Transverse colon (tissue), 3 donors: ENCODE results near the gene KRTAP3-2.

Source experiments
- EP300 ChIP-seq: sonication (generic); formaldehyde crosslinking; IDR thresholded peaks from one replicate; pipeline ENCODE4 v1.6.1; 2017; ENCODE audit warnings: antibody characterized with exemption, low read depth
- POLR2A ChIP-seq: fragments of 450-650 bp; IDR thresholded peaks from one replicate; pipeline ENCODE4 v1.6.1; 2016; ENCODE audit warnings: antibody characterized with exemption, mild to moderate bottlenecking, moderate library complexity
- TF ChIP-seq, protein P1 (sequence below), 5 experiments: fragments of 200-600 bp in 3 of 5; fragments of 450-650 bp in 2 of 5; sonication (generic) in 3 of 5; IDR thresholded peaks; 1 replicate in 2 of 5; 2 replicates in 3 of 5; pipeline ENCODE4 v1.5.1; 2016 to 2017; ENCODE audit warnings: antibody characterized with exemption in 5 of 5, inconsistent platforms in 3 of 5, mild to moderate bottlenecking in 2 of 5, moderate library complexity in 1 of 5

DNA sequence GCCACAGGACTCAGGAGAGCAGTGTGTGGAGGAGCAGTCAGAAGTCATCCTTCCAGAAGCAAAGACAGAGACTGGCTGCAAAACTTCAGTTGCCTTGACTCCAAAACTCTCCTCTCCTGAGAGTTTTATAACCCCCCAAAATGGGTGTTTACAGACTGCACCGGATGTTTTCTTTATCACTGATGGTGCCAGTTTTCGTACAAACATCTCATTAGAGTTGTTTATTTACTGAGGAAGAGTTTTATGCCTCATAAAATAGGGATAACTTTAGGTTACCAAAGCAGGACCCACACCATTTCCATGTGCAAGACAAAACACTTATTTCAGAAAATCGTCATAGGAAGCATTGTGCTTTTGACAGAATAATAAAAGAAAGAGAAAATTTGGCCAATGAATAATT lies 15.5 kb downstream of the KRTAP3-2 start, which contains the start of gene KRT40:
- TF ChIP-seq, protein P1, sequence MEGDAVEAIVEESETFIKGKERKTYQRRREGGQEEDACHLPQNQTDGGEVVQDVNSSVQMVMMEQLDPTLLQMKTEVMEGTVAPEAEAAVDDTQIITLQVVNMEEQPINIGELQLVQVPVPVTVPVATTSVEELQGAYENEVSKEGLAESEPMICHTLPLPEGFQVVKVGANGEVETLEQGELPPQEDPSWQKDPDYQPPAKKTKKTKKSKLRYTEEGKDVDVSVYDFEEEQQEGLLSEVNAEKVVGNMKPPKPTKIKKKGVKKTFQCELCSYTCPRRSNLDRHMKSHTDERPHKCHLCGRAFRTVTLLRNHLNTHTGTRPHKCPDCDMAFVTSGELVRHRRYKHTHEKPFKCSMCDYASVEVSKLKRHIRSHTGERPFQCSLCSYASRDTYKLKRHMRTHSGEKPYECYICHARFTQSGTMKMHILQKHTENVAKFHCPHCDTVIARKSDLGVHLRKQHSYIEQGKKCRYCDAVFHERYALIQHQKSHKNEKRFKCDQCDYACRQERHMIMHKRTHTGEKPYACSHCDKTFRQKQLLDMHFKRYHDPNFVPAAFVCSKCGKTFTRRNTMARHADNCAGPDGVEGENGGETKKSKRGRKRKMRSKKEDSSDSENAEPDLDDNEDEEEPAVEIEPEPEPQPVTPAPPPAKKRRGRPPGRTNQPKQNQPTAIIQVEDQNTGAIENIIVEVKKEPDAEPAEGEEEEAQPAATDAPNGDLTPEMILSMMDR (IDR thresholded peaks at IDR 0.05) = no peak
- no peak for TF ChIP-seq POLR2A
- TF ChIP-seq EP300 = no peak
